BJ (cell line): ENCODE measurements around the gene CHML. TPM values are rescaled to one million over a fixed set of nuclear protein-coding genes. Genes with fewer than 3 reads are reported as not detected.

Source experiments
- CTCF ChIA-PET: fragments of 350-600 bp; formaldehyde crosslinking; extraction: SDS; loops from one replicate; lab custom pipeline; 2021; ENCODE audit warnings: antibody characterized with exemption, inconsistent platforms; lab: Yijun Ruan, JAX
- POLR2A ChIA-PET: fragments of 300-600 bp; sonication (Branson Sonifier 250); formaldehyde crosslinking; extraction: SDS; loops from one replicate; lab custom pipeline; 2021; ENCODE audit warnings: antibody characterized with exemption; lab: Charles Lee
- DNase-seq: peaks from one replicate; pipeline ENCODE4 v3.0.0-alpha.2; 2011; ENCODE audit warnings: low read depth
- H3K27me3 ChIP-seq: 2 replicates; pipeline ENCODE4 v1.6.0; 2011; ENCODE audit warnings: low read length; ENCODE audit not compliant: control insufficient read depth, insufficient read depth
- H3K36me3 ChIP-seq: 2 replicates; pipeline ENCODE4 v1.5.1; 2011; ENCODE audit warnings: low read length; ENCODE audit not compliant: control insufficient read depth, insufficient read depth
- H3K4me3 ChIP-seq: 2 replicates; pipeline ENCODE4 v1.5.1; 2011; ENCODE audit warnings: low read depth, mild to moderate bottlenecking, control low read depth, low read length
- polyA plus RNA-seq: library from polyadenylated mRNA; depleted of rRNA; stranded (reverse); fragments of >200 nt; gene quantifications from 2 replicates; pipeline ENCODE4 v1.2.3, GENCODE V29; 2011
- TF ChIP-seq, protein P1 (sequence below): IDR thresholded peaks from 2 replicates; pipeline ENCODE4 v1.5.1; 2011; ENCODE audit warnings: low read depth, mild to moderate bottlenecking, control low read depth, inconsistent platforms, low read length, moderate library complexity; ENCODE audit not compliant: insufficient read depth

Gene CHML
- polyA plus RNA-seq, 1 experiment, result 8.4 TPM

DNA sequence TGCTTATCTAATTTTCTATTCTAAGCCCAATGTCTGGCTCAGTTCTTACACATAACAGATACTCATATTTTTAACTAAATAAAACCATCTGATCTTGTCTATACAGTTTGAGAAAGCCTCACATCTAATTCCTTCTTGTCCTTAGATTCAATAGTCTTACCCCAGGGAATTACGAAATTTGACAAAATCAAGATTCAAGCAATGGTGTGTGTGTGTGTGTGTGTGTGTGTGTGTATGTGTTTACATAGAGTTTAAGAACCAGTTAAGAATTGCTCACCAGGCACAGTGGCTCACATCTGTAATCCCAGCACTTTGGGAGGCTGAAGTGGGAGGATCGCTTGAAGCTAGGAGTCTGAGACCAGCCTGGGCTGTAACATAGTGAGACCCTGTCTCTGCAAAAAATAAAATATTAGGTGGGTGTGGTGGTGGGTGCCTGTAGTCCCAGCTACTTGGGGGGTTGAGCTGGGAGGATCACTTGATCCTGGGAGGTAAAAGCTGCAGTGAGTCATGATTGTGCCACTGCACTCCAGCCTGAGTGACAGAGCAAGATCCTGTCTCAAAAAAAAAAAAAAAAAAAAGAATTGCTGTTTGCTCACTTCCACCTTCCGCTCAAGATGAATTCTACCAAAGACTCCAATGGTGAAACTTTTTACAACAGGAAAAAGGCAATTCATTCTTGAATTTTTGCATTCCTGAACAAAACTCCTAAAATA lies 18.1 kb upstream of the CHML start:
- peak; percentile 34 for DNase-seq
- H3K27me3 ChIP-seq, result no peaks in the 10 kb centered on the region
- ChIA-PET CTCF (interaction anchor here (1.5 kb wide), 1 partner anchor 11 kb away, joined by 7 read pairs; no protein-coding TSS in a partner anchor), POLR2A (no interaction called here)
- H3K36me3 ChIP-seq, result no peaks in the 10 kb centered on the region
- no peak overlapping the region for H3K4me3 ChIP-seq
- TF ChIP-seq, protein P1, sequence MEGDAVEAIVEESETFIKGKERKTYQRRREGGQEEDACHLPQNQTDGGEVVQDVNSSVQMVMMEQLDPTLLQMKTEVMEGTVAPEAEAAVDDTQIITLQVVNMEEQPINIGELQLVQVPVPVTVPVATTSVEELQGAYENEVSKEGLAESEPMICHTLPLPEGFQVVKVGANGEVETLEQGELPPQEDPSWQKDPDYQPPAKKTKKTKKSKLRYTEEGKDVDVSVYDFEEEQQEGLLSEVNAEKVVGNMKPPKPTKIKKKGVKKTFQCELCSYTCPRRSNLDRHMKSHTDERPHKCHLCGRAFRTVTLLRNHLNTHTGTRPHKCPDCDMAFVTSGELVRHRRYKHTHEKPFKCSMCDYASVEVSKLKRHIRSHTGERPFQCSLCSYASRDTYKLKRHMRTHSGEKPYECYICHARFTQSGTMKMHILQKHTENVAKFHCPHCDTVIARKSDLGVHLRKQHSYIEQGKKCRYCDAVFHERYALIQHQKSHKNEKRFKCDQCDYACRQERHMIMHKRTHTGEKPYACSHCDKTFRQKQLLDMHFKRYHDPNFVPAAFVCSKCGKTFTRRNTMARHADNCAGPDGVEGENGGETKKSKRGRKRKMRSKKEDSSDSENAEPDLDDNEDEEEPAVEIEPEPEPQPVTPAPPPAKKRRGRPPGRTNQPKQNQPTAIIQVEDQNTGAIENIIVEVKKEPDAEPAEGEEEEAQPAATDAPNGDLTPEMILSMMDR, result no peak

DNA sequence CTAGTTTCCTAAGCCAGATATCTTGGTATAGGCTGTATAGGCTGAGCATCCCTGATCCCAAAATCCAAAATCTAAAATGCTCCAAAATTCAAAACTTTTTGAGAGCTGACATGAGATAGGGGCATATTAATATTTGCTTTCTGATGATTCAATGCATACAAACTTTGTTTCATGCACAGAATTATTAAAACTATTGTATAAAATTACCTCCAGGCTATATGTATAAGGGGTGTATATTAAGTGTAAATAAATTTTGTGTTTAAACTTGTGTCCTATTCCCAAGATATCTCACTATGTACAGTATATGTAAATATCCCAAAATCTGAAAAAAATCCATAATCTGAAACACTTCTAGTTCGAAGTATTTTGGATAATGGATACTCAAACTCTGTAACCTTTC lies 14.5 kb upstream of the CHML start:
- ChIA-PET CTCF (interaction anchor here (1.2 kb wide), 1 partner anchor 106 kb away, joined by 3 read pairs; no protein-coding TSS in a partner anchor), POLR2A (no interaction called here)
- Histone ChIP-seq H3K4me3 (no peak overlapping the region), H3K27me3 (no peaks in the 10 kb centered on the region), H3K36me3 (no peaks in the 10 kb centered on the region)
- TF ChIP-seq, protein P1, result no peak
- no peak for DNase-seq

GRCh38 chr1:241654019-241654418 lies 13.8 kb upstream of the CHML start:
- POLR2A ChIA-PET, result no interaction called here
- DNase-seq, result no peak

GRCh38 chr1:241652012-241652411 lies 11.8 kb upstream of the CHML start, which contains the start of gene WDR64:
TSS of gene WDR64 (plus strand) at chr1:241652281. CDS start at chr1:241652485, 204 bp downstream.
- TF ChIP-seq, protein P1, result no peak
- CTCF ChIA-PET, result no interaction called here

More at GRCh38 chr1:241654019-241654418, 13.8 kb upstream of the CHML start:
- CTCF ChIA-PET, result interaction anchor here (1.2 kb wide), 2 partner anchors 14 to 106 kb away, joined by 3 read pairs; no protein-coding TSS in a partner anchor
- Histone ChIP-seq H3K27me3 (no peaks in the 10 kb centered on the region), H3K4me3 (no peak overlapping the region), H3K36me3 (no peaks in the 10 kb centered on the region)
- TF ChIP-seq, protein P1, result no peak

DNA sequence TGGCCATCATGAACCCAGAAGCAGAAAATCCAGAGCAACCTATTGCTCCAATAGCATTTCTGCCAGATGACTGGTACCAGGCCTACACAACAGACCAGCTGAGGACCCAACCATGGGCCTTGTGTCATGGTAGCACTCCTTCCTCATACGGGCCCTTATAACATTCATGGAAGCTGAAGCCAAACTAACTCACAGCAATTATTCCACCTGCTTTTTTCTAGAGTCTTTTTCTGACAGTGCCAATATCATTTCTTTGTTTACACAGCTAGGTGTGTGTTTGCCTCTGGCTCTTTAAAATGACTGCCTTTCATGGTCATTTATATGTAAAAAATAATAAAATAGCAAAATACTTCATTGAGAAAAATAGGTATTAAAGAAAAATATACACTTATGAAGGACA lies 8.0 kb upstream of the CHML start:
- no peak for DNase-seq
- ChIA-PET POLR2A (no interaction called here), CTCF (interaction anchor here (2.2 kb wide), 1 partner anchor 9 kb away, joined by 7 read pairs; no protein-coding TSS in a partner anchor)
- no peak overlapping the region for H3K4me3 ChIP-seq
- TF ChIP-seq, protein P1, result no peak
- no peaks in the 10 kb centered on the region for H3K27me3 ChIP-seq
- no peaks in the 10 kb centered on the region for H3K36me3 ChIP-seq

More at GRCh38 chr1:241652012-241652411, 11.8 kb upstream of the CHML start, which contains the start of gene WDR64:
- POLR2A ChIA-PET, result no interaction called here
- Histone ChIP-seq H3K27me3 (no peaks in the 10 kb centered on the region), H3K36me3 (no peaks in the 10 kb centered on the region), H3K4me3 (no peak within 1 kb of the TSS)
- no peak for DNase-seq
